ENCODE measurements around the gene EXOC6.

DNA sequence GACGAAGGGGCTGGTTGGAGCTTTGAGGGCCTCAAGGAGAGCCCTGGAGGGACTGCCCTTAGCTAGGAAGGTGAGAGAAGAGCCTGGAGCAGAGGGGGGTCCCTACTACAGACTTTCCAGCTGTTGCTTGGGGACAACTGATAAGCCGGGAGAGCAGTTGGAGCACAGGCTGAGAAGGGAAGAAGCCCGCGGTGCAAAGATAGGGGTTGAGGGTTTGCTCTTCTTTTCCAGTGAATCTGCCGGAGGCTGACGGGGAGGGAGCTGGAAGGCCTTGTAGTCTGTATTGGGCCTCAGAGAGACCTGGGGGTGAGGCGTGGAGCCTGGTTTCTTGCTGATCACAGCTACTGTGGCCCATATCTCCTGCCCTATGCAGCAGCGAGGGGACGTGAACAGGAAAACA lies 249.1 kb downstream of the EXOC6 start:
- TF ChIP-seq CSDC2 (CRISPR knock-in tag; IDR thresholded peaks at IDR 0.05): no peak
- TF ChIP-seq TOX (CRISPR knock-in tag; IDR thresholded peaks at IDR 0.05; ENCODE audit: borderline replicate concordance): no peak
- TF ChIP-seq, protein P1, sequence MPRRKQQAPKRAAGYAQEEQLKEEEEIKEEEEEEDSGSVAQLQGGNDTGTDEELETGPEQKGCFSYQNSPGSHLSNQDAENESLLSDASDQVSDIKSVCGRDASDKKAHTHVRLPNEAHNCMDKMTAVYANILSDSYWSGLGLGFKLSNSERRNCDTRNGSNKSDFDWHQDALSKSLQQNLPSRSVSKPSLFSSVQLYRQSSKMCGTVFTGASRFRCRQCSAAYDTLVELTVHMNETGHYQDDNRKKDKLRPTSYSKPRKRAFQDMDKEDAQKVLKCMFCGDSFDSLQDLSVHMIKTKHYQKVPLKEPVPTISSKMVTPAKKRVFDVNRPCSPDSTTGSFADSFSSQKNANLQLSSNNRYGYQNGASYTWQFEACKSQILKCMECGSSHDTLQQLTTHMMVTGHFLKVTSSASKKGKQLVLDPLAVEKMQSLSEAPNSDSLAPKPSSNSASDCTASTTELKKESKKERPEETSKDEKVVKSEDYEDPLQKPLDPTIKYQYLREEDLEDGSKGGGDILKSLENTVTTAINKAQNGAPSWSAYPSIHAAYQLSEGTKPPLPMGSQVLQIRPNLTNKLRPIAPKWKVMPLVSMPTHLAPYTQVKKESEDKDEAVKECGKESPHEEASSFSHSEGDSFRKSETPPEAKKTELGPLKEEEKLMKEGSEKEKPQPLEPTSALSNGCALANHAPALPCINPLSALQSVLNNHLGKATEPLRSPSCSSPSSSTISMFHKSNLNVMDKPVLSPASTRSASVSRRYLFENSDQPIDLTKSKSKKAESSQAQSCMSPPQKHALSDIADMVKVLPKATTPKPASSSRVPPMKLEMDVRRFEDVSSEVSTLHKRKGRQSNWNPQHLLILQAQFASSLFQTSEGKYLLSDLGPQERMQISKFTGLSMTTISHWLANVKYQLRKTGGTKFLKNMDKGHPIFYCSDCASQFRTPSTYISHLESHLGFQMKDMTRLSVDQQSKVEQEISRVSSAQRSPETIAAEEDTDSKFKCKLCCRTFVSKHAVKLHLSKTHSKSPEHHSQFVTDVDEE (CRISPR knock-in tag; IDR thresholded peaks at IDR 0.05): no peak
- TF ChIP-seq TCF4 (CRISPR knock-in tag; IDR thresholded peaks at IDR 0.05; ENCODE audit: borderline replicate concordance): no peak
- TF ChIP-seq OSR1 (CRISPR knock-in tag; IDR thresholded peaks at IDR 0.05): no peak
- no peak for TF ChIP-seq PPARA (CRISPR knock-in tag; IDR thresholded peaks at IDR 0.05; ENCODE audit: borderline replicate concordance)
- no peak for TF ChIP-seq ISL1 (CRISPR knock-in tag; IDR thresholded peaks at IDR 0.05)
- TF ChIP-seq ZFP3 (CRISPR knock-in tag; IDR thresholded peaks at IDR 0.05): no peak
- TF ChIP-seq SNAI2 (CRISPR knock-in tag; IDR thresholded peaks at IDR 0.05): no peak
- no peak for TF ChIP-seq RARB (CRISPR knock-in tag; IDR thresholded peaks at IDR 0.05)

All from SK-N-SH treated with all-trans-retinoic acid at 6 μM for 48 hours (cell line).